CD4-positive, alpha-beta T cell (primary cell): Measurements from ENCODE around the gene CCNB2. TPM values are rescaled to one million over a fixed set of nuclear protein-coding genes. Genes with fewer than 3 reads are reported as not detected.

ENCODE experiments used
- ATAC-seq: fragments of 200-7000 bp; cut with Tn5 transposase; one replicate; pipeline ENCODE4 v1.10.0; 2022; ENCODE audit warnings: mild to moderate bottlenecking; ENCODE audit not compliant: poor library complexity
- CTCF ChIA-PET: fragments of 350-600 bp; sonication (Branson Sonifier 250); formaldehyde crosslinking; loops from one replicate; lab custom pipeline; 2021; ENCODE audit warnings: antibody characterized with exemption, inconsistent platforms; lab: Charles Lee
- POLR2A ChIA-PET: fragments of 350-600 bp; sonication (Branson Sonifier 250); formaldehyde crosslinking; loops from one replicate; lab custom pipeline; 2021; ENCODE audit warnings: antibody characterized with exemption, inconsistent platforms; lab: Charles Lee
- DNase-seq, 14 experiments: peaks; one replicate each; pipeline ENCODE4 v3.0.0-alpha.2; 2013 to 2020; ENCODE audit warnings: mixed read lengths in 2 of 14
- H3K27ac ChIP-seq, 2 donors: one replicate each; pipeline versions ENCODE4 v1.5.1 to v1.7.0; 2013; ENCODE audit warnings: low read length in 2 of 2, low read depth in 1 of 2, mild to moderate bottlenecking in 1 of 2
- H3K27me3 ChIP-seq, 2 experiments: 1 replicate in 1 of 2; 2 replicates in 1 of 2; pipeline versions ENCODE4 v1.6.1 to v1.7.0; 2013; ENCODE audit warnings: low read length in 2 of 2, control low read depth in 1 of 2, mild to moderate bottlenecking in 1 of 2, moderate library complexity in 1 of 2; ENCODE audit not compliant: insufficient read depth in 2 of 2, control insufficient read depth in 1 of 2
- H3K36me3 ChIP-seq: one replicate; pipeline ENCODE4 v1.6.1; 2013; ENCODE audit warnings: low read length, control low read depth; ENCODE audit not compliant: insufficient read depth
- H3K4me1 ChIP-seq: one replicate; pipeline ENCODE4 v1.6.1; 2013; ENCODE audit warnings: low read length, control low read depth; ENCODE audit not compliant: insufficient read depth
- H3K4me3 ChIP-seq: one replicate; pipeline ENCODE4 v1.5.1; 2013; ENCODE audit warnings: mild to moderate bottlenecking, low read length, moderate library complexity
- H3K9me3 ChIP-seq, 2 experiments: 1 replicate in 1 of 2; 2 replicates in 1 of 2; pipeline versions ENCODE4 v1.6.1 to v1.7.0; 2013; ENCODE audit warnings: low read length in 2 of 2, mild to moderate bottlenecking in 2 of 2, control low read depth in 1 of 2, moderate library complexity in 1 of 2; ENCODE audit not compliant: control insufficient read depth in 1 of 2, insufficient read depth in 1 of 2
- H3K27ac Mint-ChIP-seq: one replicate; pipeline ENCODE4 v1.8.0; 2020; ENCODE audit warnings: mixed read lengths
- H3K27me3 Mint-ChIP-seq: one replicate; pipeline ENCODE4 v1.8.0; 2021; ENCODE audit warnings: mixed read lengths
- H3K36me3 Mint-ChIP-seq: one replicate; pipeline ENCODE4 v1.8.0; 2021; ENCODE audit warnings: low read depth, mixed read lengths
- H3K4me1 Mint-ChIP-seq: one replicate; pipeline ENCODE4 v1.8.0; 2021; ENCODE audit warnings: low read depth, mixed read lengths
- H3K4me3 Mint-ChIP-seq: one replicate; pipeline ENCODE4 v1.8.0; 2020; ENCODE audit warnings: mild to moderate bottlenecking, mixed read lengths
- H3K9me3 Mint-ChIP-seq: one replicate; pipeline ENCODE4 v1.8.0; 2020; ENCODE audit warnings: mixed read lengths
- CTCF ChIP-seq: fragments of 200-600 bp; IDR thresholded peaks from one replicate; pipeline ENCODE4 v1.8.0; 2022; ENCODE audit warnings: antibody characterized with exemption, mild to moderate bottlenecking
- intact Hi-C, 2 experiments: fragments of 100-400 bp; cut with DNase I in 1 of 2; cut with micrococcal nuclease in 1 of 2; formaldehyde crosslinking; loops; one replicate each; pipeline versions ENCODE4 v1.15.1 to v1.9.0; 2023 to 2025; cut with DNase I, micrococcal nuclease
- total RNA-seq, 174 experiments: library from RNA in 2 of 174; stranded (reverse) in 2 of 174; gene quantifications; one replicate each; pipeline ENCODE4 v1.2.3 and lab custom pipeline; 2021 to 2026

CCNB2 gene
- total RNA-seq, 2 experiments from 2014 or later = 0.85 TPM; not detected in 1

- intact Hi-C loops = no loop called here
- CTCF ChIA-PET = no interaction called here
- no peaks in the 10 kb centered on the region for H3K9me3 ChIP-seq
- Mint-ChIP-seq H3K36me3 (no peaks in the 10 kb centered on the region), H3K9me3 (no peaks in the 10 kb centered on the region), H3K27ac (no peak overlapping the region), H3K4me1 (no peaks in the 10 kb centered on the region), H3K4me3 (no peak overlapping the region), H3K27me3 (no peaks in the 10 kb centered on the region)
- POLR2A ChIA-PET = no interaction called here
- no peak overlapping the region for H3K27ac ChIP-seq
- no peak overlapping the region for H3K4me3 ChIP-seq
- no peak for DNase-seq
- no peaks in the 10 kb centered on the region for H3K4me1 ChIP-seq
- no peak for TF ChIP-seq CTCF
- no peak for ATAC-seq
- H3K36me3 ChIP-seq = no peaks in the 10 kb centered on the region
- H3K27me3 ChIP-seq = no peaks in the 10 kb centered on the region
Observed at GRCh38 chr15:59147666-59148065, 42.7 kb downstream of the CCNB2 start.

- no peaks in the 10 kb centered on the region for H3K36me3 ChIP-seq
- no peak for TF ChIP-seq CTCF
- no peak overlapping the region for H3K4me3 ChIP-seq
- Mint-ChIP-seq H3K9me3 (no peaks in the 10 kb centered on the region), H3K4me1 (no peaks in the 10 kb centered on the region), H3K27ac (no peak overlapping the region), H3K4me3 (no peak overlapping the region), H3K27me3 (no peaks in the 10 kb centered on the region), H3K36me3 (no peaks in the 10 kb centered on the region)
- H3K4me1 ChIP-seq = no peaks in the 10 kb centered on the region
- ChIA-PET POLR2A (no interaction called here), CTCF (no interaction called here)
- no peak for DNase-seq
- H3K27me3 ChIP-seq = no peaks in the 10 kb centered on the region
- no peaks in the 10 kb centered on the region for H3K9me3 ChIP-seq
- H3K27ac ChIP-seq = no peak overlapping the region
- intact Hi-C loops = no loop called here
- ATAC-seq = no peak
Observed at GRCh38 chr15:59148153-59148833, 43.3 kb downstream of the CCNB2 start.

GRCh38 chr15:59150185-59150584 lies 45.2 kb downstream of the CCNB2 start:
- intact Hi-C loops = no loop called here
- TF ChIP-seq CTCF = no peak
- H3K9me3 Mint-ChIP-seq = no peaks in the 10 kb centered on the region
- no peaks in the 10 kb centered on the region for H3K27me3 Mint-ChIP-seq
- no peaks in the 10 kb centered on the region for H3K4me1 ChIP-seq
- DNase-seq = no peak
- no peak overlapping the region for H3K27ac Mint-ChIP-seq
- H3K4me3 Mint-ChIP-seq = no peak overlapping the region
- H3K4me1 Mint-ChIP-seq = no peaks in the 10 kb centered on the region
- ChIA-PET CTCF (no interaction called here), POLR2A (no interaction called here)
- no peaks in the 10 kb centered on the region for H3K27me3 ChIP-seq
- no peaks in the 10 kb centered on the region for H3K36me3 Mint-ChIP-seq
- H3K9me3 ChIP-seq = no peaks in the 10 kb centered on the region
- H3K36me3 ChIP-seq = no peaks in the 10 kb centered on the region
- H3K4me3 ChIP-seq = no peak overlapping the region
- no peak for ATAC-seq
- no peak overlapping the region for H3K27ac ChIP-seq
